GM12864 (cell line): ENCODE results near the gene NINJ2.

Source experiments
- DNase-seq: peaks from one replicate; pipeline ENCODE4 v3.0.0-alpha.2; 2011; ENCODE audit warnings: low read depth
- H3K4me3 ChIP-seq: 2 replicates; pipeline ENCODE4 v1.5.1; 2011; ENCODE audit warnings: mild to moderate bottlenecking, low read depth, low read length, control low read depth
- CTCF ChIP-seq: IDR thresholded peaks from 2 replicates; pipeline ENCODE4 v1.5.1; 2011; ENCODE audit warnings: low read depth, mild to moderate bottlenecking, moderate library complexity, low read length, control low read depth, inconsistent platforms; ENCODE audit errors: missing control alignments

Gene NINJ2

GRCh38 chr12:697481-697880, 34.2 kb upstream of the NINJ2 start:
- no peak overlapping the region for H3K4me3 ChIP-seq
- TF ChIP-seq CTCF, result no peak
- DNase-seq, result no peak

DNA sequence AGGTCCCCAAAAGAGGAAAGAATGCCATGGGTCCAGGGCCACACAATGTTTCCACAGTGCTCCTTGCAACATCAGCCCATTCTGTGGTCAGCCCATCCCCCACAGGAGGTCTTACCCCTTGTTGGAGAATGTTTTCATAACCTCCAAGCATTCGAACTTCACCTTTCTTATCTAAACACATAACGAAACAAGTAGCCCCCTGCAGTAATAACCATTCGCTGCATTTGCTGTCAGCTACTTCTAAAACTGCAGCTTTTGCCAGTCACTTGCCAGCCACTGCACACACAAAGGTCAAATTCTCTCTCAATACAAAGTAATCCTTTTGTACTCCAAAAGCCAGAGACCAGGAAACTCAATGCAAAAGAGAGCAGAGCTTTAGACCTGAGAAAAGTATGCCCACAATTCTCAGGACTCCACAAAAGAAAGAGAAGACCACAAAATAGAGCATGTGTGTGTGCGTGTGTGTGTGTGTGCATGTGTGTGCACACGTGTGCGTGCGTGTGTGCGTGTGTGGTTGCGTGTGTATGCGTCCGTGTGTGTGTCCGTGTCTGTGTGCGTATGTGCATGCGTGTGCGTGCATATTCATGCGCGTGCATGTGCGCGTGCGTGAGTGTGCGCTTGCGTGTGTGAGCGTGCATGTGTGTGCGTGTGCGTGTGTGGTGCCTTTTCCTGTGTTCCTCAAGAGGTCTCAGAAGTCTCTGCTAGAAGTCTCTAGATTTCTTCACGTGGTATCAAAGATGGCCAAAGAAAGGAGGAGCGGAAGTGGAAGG, 31.7 kb upstream of the NINJ2 start:
- TF ChIP-seq CTCF, result no peak
- DNase-seq, result no peak

GRCh38 chr12:693934-694533, 30.8 kb upstream of the NINJ2 start:
- no peak for DNase-seq
- no peak overlapping the region for H3K4me3 ChIP-seq
- TF ChIP-seq CTCF, result no peak

More for the DNA sequence above, 31.7 kb upstream of the NINJ2 start:
- no peak overlapping the region for H3K4me3 ChIP-seq

DNA sequence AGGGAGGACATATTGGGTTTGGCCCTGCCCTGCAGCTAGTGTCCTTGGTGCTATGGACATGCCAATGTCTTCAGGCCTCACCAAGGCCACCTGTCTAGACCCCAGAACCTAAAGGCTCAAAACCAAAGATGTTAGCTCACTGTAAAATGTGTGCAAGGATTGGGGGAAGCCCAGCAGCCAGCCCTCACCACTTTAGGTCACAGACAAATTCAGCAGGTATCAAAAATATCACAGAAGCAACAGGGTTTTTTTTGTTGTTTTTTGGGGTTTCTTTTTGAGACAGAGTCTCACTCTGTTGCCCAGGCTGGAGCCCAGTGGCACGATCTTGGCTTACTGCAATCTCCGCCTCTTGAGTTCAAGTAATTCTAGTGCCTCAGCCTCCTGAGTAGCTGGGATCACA, 29.0 kb upstream of the NINJ2 start:
- DNase-seq, result no peak
- H3K4me3 ChIP-seq, result no peak overlapping the region
- no peak for TF ChIP-seq CTCF

GRCh38 chr12:690466-690865, 27.2 kb upstream of the NINJ2 start:
- DNase-seq, result no peak
- TF ChIP-seq CTCF, result no peak
- H3K4me3 ChIP-seq, result no peak overlapping the region

- no peak for DNase-seq
- no peak for TF ChIP-seq CTCF
- H3K4me3 ChIP-seq, result no peak overlapping the region
Measured at GRCh38 chr12:685388-685787, 22.1 kb upstream of the NINJ2 start.

- no peak for DNase-seq
- no peak for TF ChIP-seq CTCF
- H3K4me3 ChIP-seq, result no peak overlapping the region
Measured at GRCh38 chr12:684416-684815, 21.2 kb upstream of the NINJ2 start.
